Thyroid gland (tissue), 4 donors: Measurements from ENCODE around the gene STK32B. TPM values are rescaled to one million over a fixed set of nuclear protein-coding genes. Genes with fewer than 3 reads are reported as not detected.

Experiments
- DNase-seq, 2 donors: peaks; one replicate each; pipeline ENCODE4 v3.0.0-alpha.2; 2019
- H3K27ac ChIP-seq, 3 donors: fragments of 200-600 bp; sonication (generic); 1 replicate in 2 of 3; 2 replicates in 1 of 3; pipeline ENCODE4 v1.5.1; 2016 to 2019; ENCODE audit warnings: mild to moderate bottlenecking in 1 of 3, moderate library complexity in 1 of 3
- H3K27me3 ChIP-seq: fragments of 200-600 bp; sonication (generic); one replicate; pipeline ENCODE4 v1.5.1; 2019
- H3K36me3 ChIP-seq, 2 donors: fragments of 200-600 bp; sonication (generic); one replicate each; pipeline ENCODE4 v1.5.1; 2016 to 2019
- H3K4me1 ChIP-seq, 2 donors: fragments of 200-600 bp; sonication (generic); one replicate each; pipeline ENCODE4 v1.5.1; 2017 to 2019
- H3K4me3 ChIP-seq, 3 donors: fragments of 200-600 bp; sonication (generic); replicated peaks in 1 of 3; 1 replicate in 2 of 3; 2 replicates in 1 of 3; pipeline ENCODE4 v1.5.1; 2016; ENCODE audit warnings: mild to moderate bottlenecking in 1 of 3
- H3K9me3 ChIP-seq: fragments of 200-600 bp; sonication (generic); one replicate; pipeline ENCODE4 v1.5.1; 2017
- CTCF ChIP-seq, 6 experiments: fragments of 200-600 bp in 3 of 6; fragments of 450-650 bp in 3 of 6; sonication (generic) in 3 of 6; IDR thresholded peaks; one replicate each; pipeline ENCODE4 v1.5.1; 2016 to 2019; ENCODE audit warnings: antibody characterized with exemption in 6 of 6, mild to moderate bottlenecking in 2 of 6, inconsistent platforms in 1 of 6, moderate library complexity in 1 of 6
- POLR2A ChIP-seq, 2 donors: fragments of 450-650 bp; IDR thresholded peaks; one replicate each; pipeline ENCODE4 v1.6.1; 2017; ENCODE audit warnings: antibody characterized with exemption in 2 of 2, mild to moderate bottlenecking in 2 of 2, moderate library complexity in 1 of 2
- WGBS, 2 donors: methylation state at CpG; one replicate each; pipeline ENCODE4 v1.1.5; 2017; 5-methylcytosine and 5-hydroxymethylcytosine counted together
- intact Hi-C: fragments of 100-400 bp; cut with DNase I; formaldehyde crosslinking; loops from one replicate; pipeline ENCODE4 v1.15.1; 2023
- total RNA-seq, 4 donors: library from RNA; depleted of rRNA; stranded (reverse); fragments of >200 nt; gene quantifications; one replicate each; pipeline ENCODE4 v1.2.3, GENCODE V29; 2016

STK32B gene
- total RNA-seq, 4 donors from 2014 or later: 1.9 to 14.8 (median 4.4) TPM

- H3K9me3 ChIP-seq: no peaks in the 10 kb centered on the region
- no peak overlapping the region for H3K4me3 ChIP-seq
- H3K36me3 ChIP-seq: no peaks in the 10 kb centered on the region
- 36 to 39% methylated on average over 4 of the region's 4 CpGs for WGBS, 2 donors
- no peaks in the 10 kb centered on the region for H3K4me1 ChIP-seq
- DNase-seq: no peak
- no peak overlapping the region for H3K27ac ChIP-seq
- H3K27me3 ChIP-seq: no peaks in the 10 kb centered on the region
- intact Hi-C loops: no loop called here
- TF ChIP-seq CTCF (IDR thresholded peaks at IDR 0.05): no peak
- no peak for TF ChIP-seq POLR2A (IDR thresholded peaks at IDR 0.05)
Observed at GRCh38 chr4:5220028-5220427, 168.7 kb downstream of the STK32B start.

GRCh38 chr4:5222047-5222446, 170.8 kb downstream of the STK32B start:
- DNase-seq: no peak
- intact Hi-C loops: no loop called here
- no peaks in the 10 kb centered on the region for H3K4me1 ChIP-seq
- TF ChIP-seq CTCF (IDR thresholded peaks at IDR 0.05): no peak
- no peak for TF ChIP-seq POLR2A (IDR thresholded peaks at IDR 0.05)
- H3K9me3 ChIP-seq: no peaks in the 10 kb centered on the region
- no peak overlapping the region for H3K27ac ChIP-seq
- no peak overlapping the region for H3K4me3 ChIP-seq
- H3K27me3 ChIP-seq: no peaks in the 10 kb centered on the region
- no peaks in the 10 kb centered on the region for H3K36me3 ChIP-seq

GRCh38 chr4:5222951-5223350, 171.7 kb downstream of the STK32B start:
- no peak overlapping the region for H3K4me3 ChIP-seq
- intact Hi-C loops: no loop called here
- H3K27ac ChIP-seq: no peak overlapping the region
- H3K36me3 ChIP-seq: no peaks in the 10 kb centered on the region
- WGBS, 2 donors: 79 to 86% methylated on average over 1 of the region's 1 CpG
- DNase-seq: no peak
- H3K27me3 ChIP-seq: no peaks in the 10 kb centered on the region
- no peaks in the 10 kb centered on the region for H3K4me1 ChIP-seq
- H3K9me3 ChIP-seq: no peaks in the 10 kb centered on the region
- TF ChIP-seq POLR2A (IDR thresholded peaks at IDR 0.05) (no peak), CTCF (IDR thresholded peaks at IDR 0.05) (no peak)

GRCh38 chr4:5224340-5224739, 173.1 kb downstream of the STK32B start:
- Histone ChIP-seq H3K27ac (no peak overlapping the region), H3K9me3 (no peaks in the 10 kb centered on the region), H3K4me1 (no peaks in the 10 kb centered on the region), H3K27me3 (no peaks in the 10 kb centered on the region), H3K36me3 (no peaks in the 10 kb centered on the region), H3K4me3 (no peak overlapping the region)
- intact Hi-C loops: no loop called here
- 30 to 46% methylated on average over 1 of the region's 1 CpG for WGBS, 2 donors
- TF ChIP-seq POLR2A (IDR thresholded peaks at IDR 0.05) (no peak), CTCF (IDR thresholded peaks at IDR 0.05) (no peak)
- no peak for DNase-seq

GRCh38 chr4:5232549-5232948, 181.3 kb downstream of the STK32B start:
- H3K9me3 ChIP-seq: no peaks in the 10 kb centered on the region
- DNase-seq: no peak
- no peak for TF ChIP-seq POLR2A (IDR thresholded peaks at IDR 0.05)
- no peak for TF ChIP-seq CTCF (IDR thresholded peaks at IDR 0.05)
- H3K27ac ChIP-seq: no peak overlapping the region
- H3K36me3 ChIP-seq: no peaks in the 10 kb centered on the region
- H3K27me3 ChIP-seq: no peaks in the 10 kb centered on the region
- no peaks in the 10 kb centered on the region for H3K4me1 ChIP-seq
- intact Hi-C loops: no loop called here
- no peak overlapping the region for H3K4me3 ChIP-seq
- 60 to 64% methylated on average over 1 of the region's 1 CpG for WGBS, 2 donors
